GM20000 (cell line): ENCODE results near the gene TOP3B.
"Not testable (repeated sequence)": the region's sequence is repeated elsewhere in the genome, so short reads cannot be mapped to it uniquely, and the experiment has no call there.

Experiments used
- DNase-seq: peaks from one replicate; pipeline ENCODE4 v3.0.0; 2012; ENCODE audit warnings: low spot score
- CTCF ChIP-seq: IDR thresholded peaks from 2 replicates; pipeline ENCODE4 v1.5.1; 2012; ENCODE audit warnings: mild to moderate bottlenecking, control low read depth; ENCODE audit errors: extremely low read depth, missing control alignments

Gene TOP3B

DNA sequence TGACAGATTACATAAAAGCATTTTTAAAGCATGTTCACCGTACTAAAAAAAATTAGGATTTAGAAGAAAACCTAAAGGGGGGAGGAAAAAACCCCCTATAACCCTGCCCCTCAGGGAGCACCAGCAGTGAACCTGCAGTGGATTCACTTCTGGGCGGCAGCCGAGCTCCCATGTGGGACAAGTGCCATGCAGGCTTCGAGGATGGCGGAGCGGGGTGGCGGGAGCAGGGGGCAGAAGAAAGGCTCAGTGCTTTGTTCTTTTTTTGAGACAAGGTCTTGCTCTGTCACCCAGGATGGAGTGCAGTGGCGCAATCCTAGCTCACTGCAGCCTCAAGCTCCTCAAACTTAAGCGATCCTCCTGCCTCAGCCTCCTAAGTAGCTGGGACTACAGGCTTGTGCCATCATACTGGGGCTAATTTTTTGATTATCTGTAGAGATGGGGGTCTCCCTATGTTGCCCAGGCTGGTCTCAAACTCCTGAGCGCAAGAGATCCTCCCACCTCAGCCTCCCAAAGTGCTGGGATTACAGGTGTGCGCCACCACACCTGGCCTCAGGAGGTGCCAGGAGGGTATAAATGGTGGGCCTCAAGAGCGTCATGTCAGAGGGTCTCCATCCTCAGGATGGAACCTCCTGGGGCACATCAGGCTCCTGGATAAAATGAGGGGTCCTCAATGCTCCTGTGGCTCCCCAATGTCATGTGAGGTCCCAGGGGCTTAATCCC is 64.0 kb downstream of the TOP3B start:
- no peak for TF ChIP-seq CTCF
- DNase-seq, result no peak

DNA sequence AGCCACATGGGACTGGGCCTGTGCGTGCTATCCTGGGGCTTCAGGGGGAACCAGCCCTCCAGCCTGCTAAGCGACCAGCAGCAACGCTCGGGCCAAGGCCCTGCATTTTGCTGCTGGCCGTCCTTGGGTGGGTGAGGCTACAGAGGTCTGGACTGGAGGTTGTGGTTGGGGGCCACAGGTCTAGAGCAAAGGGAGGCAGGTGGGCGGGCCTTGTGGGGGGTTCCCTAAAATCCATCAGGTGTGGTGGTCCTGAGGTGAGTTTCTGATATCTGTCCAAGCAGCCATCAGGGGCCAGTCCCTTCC is 64.7 kb downstream of the TOP3B start:
- DNase-seq, result no peak
- TF ChIP-seq CTCF, result no peak

GRCh38 chr22:21917181-21917958 is 65.2 kb downstream of the TOP3B start:
- DNase-seq, result no peak
- no peak for TF ChIP-seq CTCF

DNA sequence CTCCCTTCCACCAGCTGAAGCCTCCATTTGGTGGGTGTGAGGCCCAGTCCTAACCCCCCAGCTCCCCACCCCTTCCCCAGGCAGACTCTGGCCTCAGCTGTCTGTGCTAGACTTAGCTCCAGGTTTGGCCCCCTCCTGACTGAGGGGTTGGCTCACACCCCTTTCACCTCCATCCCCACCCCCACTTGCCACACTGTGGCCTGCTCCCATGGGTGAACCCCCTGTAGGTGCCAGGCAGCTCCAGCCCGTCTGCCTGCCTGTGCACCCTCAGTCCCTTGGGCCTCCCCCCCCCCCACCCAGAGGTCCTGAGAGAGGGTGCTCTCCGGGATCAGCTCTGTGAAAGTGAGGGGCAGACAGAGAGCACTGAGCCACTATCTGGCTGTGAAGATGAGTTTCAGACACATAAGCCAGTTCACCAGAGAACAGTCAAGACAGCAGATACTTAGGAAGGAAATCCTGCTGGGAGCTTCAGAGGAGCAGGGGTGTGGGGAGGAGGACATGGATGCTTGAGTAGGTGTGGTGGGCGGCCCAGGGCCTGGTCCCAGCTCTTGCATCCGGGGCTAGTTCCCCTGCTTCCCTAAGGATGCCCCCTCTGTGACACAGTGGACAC is 66.2 kb downstream of the TOP3B start:
- no peak for DNase-seq
- TF ChIP-seq CTCF, result no peak

GRCh38 chr22:21915624-21916308 is 66.8 kb downstream of the TOP3B start:
- TF ChIP-seq CTCF, result no peak
- no peak for DNase-seq

DNA sequence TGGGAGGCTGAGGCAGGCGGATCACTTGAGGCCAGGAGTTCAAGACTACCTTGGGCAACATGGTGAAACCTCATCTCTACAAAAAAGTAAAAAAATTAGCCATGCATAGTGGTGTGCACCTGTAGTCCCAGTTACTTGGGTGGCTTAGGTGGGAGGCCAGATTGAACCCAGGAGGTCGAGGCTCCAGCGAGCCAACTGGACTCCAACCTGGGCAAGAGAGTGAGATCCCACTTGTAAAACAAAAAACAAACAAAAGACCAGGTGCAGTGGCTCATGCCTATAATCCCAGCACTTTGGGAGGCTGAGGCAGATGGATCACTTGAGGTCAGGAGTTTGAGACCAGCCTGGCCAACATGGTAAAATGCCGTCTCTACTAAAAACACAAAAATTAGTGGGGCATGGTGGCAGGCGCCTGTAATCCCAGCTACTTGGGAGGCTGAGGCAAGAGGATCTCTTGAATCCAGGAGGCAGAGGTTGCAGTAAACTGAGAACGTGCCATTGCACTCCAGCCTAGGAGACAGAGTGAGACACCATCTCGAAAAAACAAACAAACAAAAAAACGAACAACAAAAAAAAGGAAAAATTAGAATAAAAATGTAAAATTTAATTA is 68.4 kb downstream of the TOP3B start:
- not testable (repeated sequence) for DNase-seq

DNA sequence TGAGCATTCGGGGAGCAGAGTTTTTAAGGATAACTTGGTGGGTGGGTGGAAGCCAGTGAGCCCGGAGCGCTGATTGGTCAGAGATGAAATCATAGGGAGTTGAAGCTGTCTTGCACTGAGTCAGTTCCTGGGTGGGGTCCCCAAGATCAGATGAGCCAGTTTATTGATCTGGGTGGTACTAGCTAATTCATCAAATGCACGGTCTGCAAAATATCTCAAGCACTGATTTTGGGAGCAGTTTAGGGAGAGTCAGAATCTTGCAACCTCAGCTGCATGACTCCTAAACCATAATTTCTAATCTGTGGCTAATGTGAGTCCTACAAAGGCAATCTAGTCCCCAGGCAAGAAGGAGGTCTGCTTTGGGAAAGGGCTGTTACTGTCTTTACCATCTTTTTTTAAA is 72.2 kb downstream of the TOP3B start:
- DNase-seq, result not testable (repeated sequence)

DNA sequence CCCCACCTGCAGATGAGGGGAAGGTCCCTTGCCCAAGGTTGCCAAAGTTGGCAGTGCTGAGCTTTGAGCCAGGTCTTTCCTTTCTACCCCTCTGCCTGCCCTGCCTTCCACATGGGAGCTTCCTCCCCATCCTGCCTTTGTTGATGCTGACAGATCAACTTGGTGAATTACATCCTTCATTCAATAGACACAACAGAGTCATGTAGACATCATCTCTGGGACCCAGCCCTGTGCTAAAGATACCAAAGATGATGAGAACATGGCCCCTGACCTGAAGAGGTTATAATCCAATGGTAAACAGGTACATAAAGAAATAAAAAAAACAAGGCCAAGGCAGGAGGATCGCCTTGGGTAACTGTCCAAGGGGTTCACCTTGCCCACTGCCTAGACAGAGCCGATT is 72.7 kb downstream of the TOP3B start:
- no peak for DNase-seq
- TF ChIP-seq CTCF, result no peak
